OCI-LY7 (cell line): ENCODE results near the gene CDKN1A.

Source experiments
- EZH2phosphoT487 ChIP-seq: fragments of 200-600 bp; sonication (generic); IDR thresholded peaks from 2 replicates; pipeline ENCODE4 v1.6.1; 2018; ENCODE audit warnings: low read depth, borderline replicate concordance, mild to moderate bottlenecking, mixed run types, antibody characterized with exemption, low read length, moderate library complexity, mixed read lengths
- TF ChIP-seq, protein P1 (sequence below): fragments of 200-600 bp; sonication (generic); conservative IDR thresholded peaks from 2 replicates; pipeline ENCODE4 v1.5.1; 2014; ENCODE audit warnings: mild to moderate bottlenecking, antibody characterized with exemption, low read length, moderate library complexity, mixed read lengths

DNA sequence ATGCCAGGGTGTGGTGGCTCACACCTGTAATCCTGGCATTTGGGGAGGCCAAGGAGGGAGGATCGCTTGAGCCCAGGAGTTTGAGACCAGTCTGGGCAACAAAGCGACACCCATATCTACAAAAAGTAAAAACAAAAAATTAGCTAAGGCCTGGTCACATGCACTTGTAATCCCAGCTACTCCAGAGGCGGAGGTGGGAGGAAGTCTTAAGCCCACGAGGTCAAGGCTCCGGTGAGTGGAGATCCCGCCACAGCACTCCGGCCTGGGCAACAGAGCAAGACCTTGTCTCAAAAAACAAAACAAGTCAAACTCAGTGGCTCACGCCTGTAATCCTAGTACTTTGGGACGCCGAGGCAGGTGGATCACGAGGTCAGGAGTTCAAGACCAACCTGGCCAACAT is 48.7 kb upstream of the CDKN1A start:
- TF ChIP-seq, protein P1, sequence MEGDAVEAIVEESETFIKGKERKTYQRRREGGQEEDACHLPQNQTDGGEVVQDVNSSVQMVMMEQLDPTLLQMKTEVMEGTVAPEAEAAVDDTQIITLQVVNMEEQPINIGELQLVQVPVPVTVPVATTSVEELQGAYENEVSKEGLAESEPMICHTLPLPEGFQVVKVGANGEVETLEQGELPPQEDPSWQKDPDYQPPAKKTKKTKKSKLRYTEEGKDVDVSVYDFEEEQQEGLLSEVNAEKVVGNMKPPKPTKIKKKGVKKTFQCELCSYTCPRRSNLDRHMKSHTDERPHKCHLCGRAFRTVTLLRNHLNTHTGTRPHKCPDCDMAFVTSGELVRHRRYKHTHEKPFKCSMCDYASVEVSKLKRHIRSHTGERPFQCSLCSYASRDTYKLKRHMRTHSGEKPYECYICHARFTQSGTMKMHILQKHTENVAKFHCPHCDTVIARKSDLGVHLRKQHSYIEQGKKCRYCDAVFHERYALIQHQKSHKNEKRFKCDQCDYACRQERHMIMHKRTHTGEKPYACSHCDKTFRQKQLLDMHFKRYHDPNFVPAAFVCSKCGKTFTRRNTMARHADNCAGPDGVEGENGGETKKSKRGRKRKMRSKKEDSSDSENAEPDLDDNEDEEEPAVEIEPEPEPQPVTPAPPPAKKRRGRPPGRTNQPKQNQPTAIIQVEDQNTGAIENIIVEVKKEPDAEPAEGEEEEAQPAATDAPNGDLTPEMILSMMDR: no peak
- no peak for TF ChIP-seq EZH2phosphoT487
